SK-N-SH treated with all-trans-retinoic acid at 6 μM for 48 hours (cell line): ENCODE measurements around the gene ZNF789.

Experiments
- ISL1 ChIP-seq: fragments of 250-450 bp; sonication (Bioruptor Pico); IDR thresholded peaks from 2 replicates; pipeline ENCODE4 v2.1.2; 2022; ENCODE audit warnings: mild to moderate bottlenecking, moderate library complexity
- TSHZ2 ChIP-seq: fragments of 250-450 bp; sonication (Bioruptor Pico); IDR thresholded peaks from 2 replicates; pipeline ENCODE4 v1.5.0; 2020; ENCODE audit warnings: mild to moderate bottlenecking, moderate library complexity

- TF ChIP-seq ISL1 (CRISPR knock-in tag), result no peak
- TF ChIP-seq TSHZ2 (CRISPR knock-in tag), result no peak
These were observed 43.6 kb upstream of the ZNF789 start for GRCh38 chr7:99428972-99429566.
